Mesodermal cell (in vitro differentiated cells): ENCODE data around the gene EP300. TPM values are rescaled to one million over a fixed set of nuclear protein-coding genes. Genes with fewer than 3 reads are reported as not detected.
"Not testable (repeated sequence)": the region's sequence is repeated elsewhere in the genome, so short reads cannot be mapped to it uniquely, and the experiment has no call there.

Source experiments
- H3K27ac ChIP-seq: 2 replicates; pipeline ENCODE4 v1.7.0; 2013; ENCODE audit warnings: mild to moderate bottlenecking, low read depth, low read length, moderate library complexity; ENCODE audit not compliant: severe bottlenecking
- H3K36me3 ChIP-seq: 2 replicates; pipeline ENCODE4 v1.7.1; 2013; ENCODE audit warnings: mild to moderate bottlenecking, low read length, moderate library complexity; ENCODE audit not compliant: control insufficient read depth, insufficient read depth
- H3K4me1 ChIP-seq: one replicate; pipeline ENCODE4 v1.7.1; 2013; ENCODE audit warnings: mild to moderate bottlenecking, low read length; ENCODE audit not compliant: insufficient read depth, control insufficient read depth, poor library complexity, severe bottlenecking
- H3K4me3 ChIP-seq: 2 replicates; pipeline ENCODE4 v1.7.0; 2013; ENCODE audit warnings: low read length, control low read depth, mild to moderate bottlenecking; ENCODE audit not compliant: insufficient read depth, poor library complexity, severe bottlenecking; ENCODE audit errors: extremely low read depth
- H3K9me3 ChIP-seq: 2 replicates; pipeline ENCODE4 v1.7.1; 2013; ENCODE audit warnings: mild to moderate bottlenecking, low read length, moderate library complexity; ENCODE audit not compliant: control insufficient read depth
- WGBS, 2 experiments: methylation state at CpG; one replicate each; pipeline ENCODE4 v1.1.5; 2013; ENCODE audit warnings: missing lambda C conversion rate in 2 of 2; ENCODE audit not compliant: insufficient coverage in 2 of 2; 5-methylcytosine and 5-hydroxymethylcytosine counted together
- polyA plus RNA-seq, 2 experiments: library from polyadenylated mRNA; stranded (reverse); fragments of 50-300 nt; gene quantifications; one replicate each; pipeline ENCODE4 v1.2.3, GENCODE V29; 2013

EP300 gene
- 41.2 TPM for polyA plus RNA-seq (2013, experiment 1 of 2)
- polyA plus RNA-seq (2013, experiment 2 of 2), result 36.2 TPM

- no peaks in the 10 kb centered on the region for H3K4me1 ChIP-seq
- H3K9me3 ChIP-seq, result no peaks in the 10 kb centered on the region
- WGBS, 2 experiments, result 0% methylated on average over 58 to 77 of the region's 112 CpGs
- H3K27ac ChIP-seq, result peak within 1 kb of the TSS; percentile 99
- H3K36me3 ChIP-seq, result peaks cover 11% of the 10 kb centered on the region
- peak within 1 kb of the TSS; percentile 96 for H3K4me3 ChIP-seq
Measured at GRCh38 chr22:41092023-41092817, at the start of gene EP300. TSS of gene EP300 (plus strand) at chr22:41092592. CDS start at chr22:41093005, 413 bp downstream.

DNA sequence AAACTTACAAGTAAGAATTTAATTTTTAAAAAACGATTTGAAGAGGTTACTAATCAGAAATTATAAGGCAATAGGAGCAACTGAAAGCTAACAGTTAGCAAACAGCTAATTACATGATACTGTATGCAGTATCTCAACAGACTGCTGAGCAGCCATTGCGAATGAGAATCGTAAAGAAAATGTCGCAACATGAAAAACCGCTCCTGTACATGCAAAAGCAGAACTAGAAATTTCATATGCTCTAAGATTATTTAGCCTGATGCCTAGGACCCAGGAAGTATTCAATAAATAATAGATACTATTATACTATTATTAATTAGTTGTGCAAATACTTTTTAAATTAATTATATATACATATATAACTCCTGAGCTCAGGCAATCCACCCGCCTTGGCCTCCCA is 48.7 kb upstream of the EP300 start:
- Histone ChIP-seq H3K36me3 (no peaks in the 10 kb centered on the region), H3K27ac (no peak overlapping the region), H3K4me3 (no peak overlapping the region), H3K9me3 (no peaks in the 10 kb centered on the region), H3K4me1 (no peaks in the 10 kb centered on the region)
- 92 to 100% methylated on average over 2 of the region's 6 CpGs for WGBS, 2 experiments

DNA sequence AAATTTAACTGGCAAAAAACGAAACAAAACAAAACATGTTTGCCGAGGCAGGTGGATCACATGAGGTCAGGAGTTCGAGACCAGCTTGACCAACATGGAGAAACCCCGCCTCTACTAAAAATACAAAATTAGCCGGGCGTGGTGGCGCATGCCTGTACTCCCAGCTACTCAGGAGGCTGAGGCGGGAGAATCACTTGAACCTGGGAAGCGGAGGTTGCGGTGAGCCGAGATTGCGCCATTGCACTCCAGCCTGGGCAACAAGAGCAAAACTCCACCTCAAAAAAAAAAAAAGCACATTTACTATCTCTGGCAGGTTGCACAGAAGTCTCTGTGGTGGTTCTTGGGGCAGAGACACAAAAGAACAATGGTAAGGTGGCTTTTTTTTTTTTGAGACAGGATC is 46.8 kb upstream of the EP300 start:
- not testable (repeated sequence) for H3K27ac ChIP-seq, H3K4me3 ChIP-seq, H3K36me3 ChIP-seq, H3K4me1 ChIP-seq, H3K9me3 ChIP-seq
- 80 to 96% methylated on average over 5 to 8 of the region's 12 CpGs for WGBS, 2 experiments

DNA sequence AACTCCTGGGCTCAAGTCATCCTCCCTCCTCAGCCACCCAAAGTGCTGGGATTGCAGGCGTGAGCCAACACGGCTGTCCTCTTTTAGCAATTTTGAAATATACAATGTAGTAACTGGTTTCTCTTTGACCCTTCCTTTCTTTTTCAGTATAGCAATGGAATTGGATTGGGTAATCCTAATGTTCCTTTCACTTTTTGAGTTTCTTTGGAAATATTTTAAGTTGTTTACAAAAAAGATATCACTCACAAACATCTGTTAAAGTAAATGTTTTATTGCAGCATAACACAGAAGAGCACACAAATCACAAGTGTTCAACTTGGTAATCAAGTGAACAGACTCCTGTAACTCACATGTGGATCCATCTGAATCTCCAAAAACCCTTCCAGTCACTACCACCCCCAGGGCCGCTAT is 44.6 kb upstream of the EP300 start:
- Histone ChIP-seq H3K27ac (no peak overlapping the region), H3K4me3 (no peak overlapping the region), H3K9me3 (no peaks in the 10 kb centered on the region), H3K36me3 (no peaks in the 10 kb centered on the region), H3K4me1 (peaks cover 8% of the 10 kb centered on the region)
- WGBS, 2 experiments, result 75 to 100% methylated on average over 1 of the region's 3 CpGs

GRCh38 chr22:41048345-41048744 is 44.0 kb upstream of the EP300 start:
- not testable (repeated sequence) for H3K36me3 ChIP-seq, H3K9me3 ChIP-seq, H3K4me3 ChIP-seq
- Histone ChIP-seq H3K27ac (peak overlapping the region; percentile 76), H3K4me1 (peaks cover 12% of the 10 kb centered on the region)
- WGBS, 2 experiments, result 89 to 94% methylated on average over 11 to 12 of the region's 12 CpGs

GRCh38 chr22:41048791-41049717 is 43.3 kb upstream of the EP300 start:
- Histone ChIP-seq H3K4me3 (no peak overlapping the region), H3K9me3 (no peaks in the 10 kb centered on the region), H3K27ac (peak overlapping the region; percentile 76), H3K4me1 (peaks cover 12% of the 10 kb centered on the region), H3K36me3 (no peaks in the 10 kb centered on the region)
- WGBS, 2 experiments, result 81 to 83% methylated on average over 26 to 28 of the region's 31 CpGs

DNA sequence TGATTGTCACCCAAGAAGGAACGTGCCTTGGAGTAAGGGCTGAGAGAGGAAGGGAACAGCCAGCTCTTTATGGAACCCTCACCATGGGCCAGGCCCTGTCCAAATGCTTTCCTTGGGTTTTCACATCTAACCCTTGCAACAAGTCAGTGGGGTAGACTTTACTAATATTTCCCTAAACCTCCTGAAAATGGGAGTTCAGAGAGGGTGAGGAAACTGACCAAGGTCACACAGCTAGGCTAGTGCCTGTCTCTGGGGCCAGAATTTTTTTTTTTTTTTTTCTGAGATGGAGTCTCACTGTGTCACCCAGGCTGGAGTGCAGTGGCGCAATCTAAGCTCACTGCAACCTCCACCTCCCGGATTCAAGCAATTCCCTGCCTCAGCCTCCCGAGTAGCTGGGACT is 42.6 kb upstream of the EP300 start:
- not testable (repeated sequence) for H3K36me3 ChIP-seq, H3K4me3 ChIP-seq, H3K9me3 ChIP-seq
- 94 to 97% methylated on average over 3 to 4 of the region's 4 CpGs for WGBS, 2 experiments
- Histone ChIP-seq H3K4me1 (peaks cover 12% of the 10 kb centered on the region), H3K27ac (peak overlapping the region; percentile 76)

GRCh38 chr22:41050883-41051282 is 41.5 kb upstream of the EP300 start:
- 95% methylated on average over 2 of the region's 2 CpGs; no CpG with 5 or more reads in 1 of the 2 experiments for WGBS, 2 experiments
- H3K36me3 ChIP-seq, result no peaks in the 10 kb centered on the region
- no peaks in the 10 kb centered on the region for H3K9me3 ChIP-seq
- H3K4me3 ChIP-seq, result no peak overlapping the region
- peaks cover 12% of the 10 kb centered on the region for H3K4me1 ChIP-seq
- H3K27ac ChIP-seq, result no peak overlapping the region

GRCh38 chr22:41052661-41053490 is 39.5 kb upstream of the EP300 start:
- H3K27ac ChIP-seq, result no peak overlapping the region
- whole genome bisulfite sequencing, 2 experiments, result 93 to 95% methylated on average over 4 to 5 of the region's 8 CpGs
- no peak overlapping the region for H3K4me3 ChIP-seq

GRCh38 chr22:41057076-41057475 is 35.3 kb upstream of the EP300 start:
- no peaks in the 10 kb centered on the region for H3K9me3 ChIP-seq
- peaks cover 7% of the 10 kb centered on the region for H3K4me1 ChIP-seq
- no peak overlapping the region for H3K4me3 ChIP-seq
- H3K36me3 ChIP-seq, result no peaks in the 10 kb centered on the region
- no peak overlapping the region for H3K27ac ChIP-seq

More at GRCh38 chr22:41052661-41053490, 39.5 kb upstream of the EP300 start:
- no peaks in the 10 kb centered on the region for H3K36me3 ChIP-seq
- peaks cover 12% of the 10 kb centered on the region for H3K4me1 ChIP-seq
- H3K9me3 ChIP-seq, result no peaks in the 10 kb centered on the region
